ENCODE results near the gene PTGDS. TPM values are rescaled to one million over a fixed set of nuclear protein-coding genes. Genes with fewer than 3 reads are reported as not detected.
A peak's percentile ranks its signal among the peaks of the same experiment; 100 is the strongest.

PTGDS gene
- total RNA-seq, 1 donor from 2014 or later, result 225 TPM

GRCh38 chr9:136995772-136996311, 18.5 kb downstream of the PTGDS start:
- intact Hi-C loops (cut with DNase I), result no loop called here
- Histone ChIP-seq H3K27ac (peak overlapping the region; percentile 81), H3K27me3 (ENCODE audit: low read depth) (no peaks in the 10 kb centered on the region), H3K4me3 (peak overlapping the region; percentile 55), H3K4me1 (peaks cover 69% of the 10 kb centered on the region), H3K36me3 (peaks cover 16% of the 10 kb centered on the region), H3K9me3 (no peaks in the 10 kb centered on the region)
- TF ChIP-seq, protein P1, sequence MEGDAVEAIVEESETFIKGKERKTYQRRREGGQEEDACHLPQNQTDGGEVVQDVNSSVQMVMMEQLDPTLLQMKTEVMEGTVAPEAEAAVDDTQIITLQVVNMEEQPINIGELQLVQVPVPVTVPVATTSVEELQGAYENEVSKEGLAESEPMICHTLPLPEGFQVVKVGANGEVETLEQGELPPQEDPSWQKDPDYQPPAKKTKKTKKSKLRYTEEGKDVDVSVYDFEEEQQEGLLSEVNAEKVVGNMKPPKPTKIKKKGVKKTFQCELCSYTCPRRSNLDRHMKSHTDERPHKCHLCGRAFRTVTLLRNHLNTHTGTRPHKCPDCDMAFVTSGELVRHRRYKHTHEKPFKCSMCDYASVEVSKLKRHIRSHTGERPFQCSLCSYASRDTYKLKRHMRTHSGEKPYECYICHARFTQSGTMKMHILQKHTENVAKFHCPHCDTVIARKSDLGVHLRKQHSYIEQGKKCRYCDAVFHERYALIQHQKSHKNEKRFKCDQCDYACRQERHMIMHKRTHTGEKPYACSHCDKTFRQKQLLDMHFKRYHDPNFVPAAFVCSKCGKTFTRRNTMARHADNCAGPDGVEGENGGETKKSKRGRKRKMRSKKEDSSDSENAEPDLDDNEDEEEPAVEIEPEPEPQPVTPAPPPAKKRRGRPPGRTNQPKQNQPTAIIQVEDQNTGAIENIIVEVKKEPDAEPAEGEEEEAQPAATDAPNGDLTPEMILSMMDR (IDR thresholded peaks at IDR 0.05), result no peak
- DNase-seq (peak; percentile 90), ATAC-seq (peak; percentile 46 to 51)

DNA sequence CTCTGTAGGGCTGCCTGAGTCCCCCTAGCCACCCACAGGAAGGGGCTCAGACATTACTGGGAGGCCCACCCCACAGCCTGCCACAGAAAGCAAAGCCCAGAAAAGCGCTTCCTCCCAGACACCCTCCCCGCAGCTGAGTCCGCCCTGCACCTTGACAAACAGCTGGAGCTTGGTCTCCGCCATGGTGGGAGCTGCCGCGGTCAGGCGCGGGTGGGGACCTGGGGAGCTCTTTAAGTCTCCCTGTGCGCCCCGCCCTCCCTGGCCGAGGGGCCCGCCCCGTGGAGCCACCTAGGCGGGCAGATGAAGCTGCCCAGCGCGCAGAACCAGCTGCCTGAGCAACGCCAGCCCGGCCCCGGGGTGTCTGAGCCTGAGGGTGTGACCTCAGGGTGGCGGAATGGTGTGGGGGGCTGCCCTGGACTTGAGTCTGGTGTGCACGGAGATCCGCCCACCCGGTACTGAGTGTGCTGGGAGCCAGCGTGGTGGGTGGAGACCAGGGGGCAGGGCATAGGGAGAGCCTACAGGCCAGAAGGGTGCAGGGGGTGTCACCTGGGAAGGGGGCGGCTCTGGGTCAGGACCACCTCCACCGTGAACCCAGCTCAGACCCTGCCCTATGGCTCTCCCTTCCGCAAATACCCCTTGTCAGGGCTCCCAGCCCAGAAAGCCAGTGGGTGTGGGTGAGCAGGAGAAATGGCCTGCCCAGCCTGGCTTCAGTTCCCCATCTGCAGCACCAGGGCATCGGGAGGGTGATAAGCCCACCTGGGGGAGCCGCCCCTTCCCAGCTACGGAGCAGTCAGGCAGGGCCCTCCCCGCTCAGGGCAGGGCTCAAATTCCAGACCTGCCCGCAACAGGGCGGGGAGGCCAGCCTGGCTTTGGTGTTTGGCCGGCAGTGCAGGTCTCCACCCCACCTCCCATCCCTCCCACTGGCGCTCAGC, 19.3 kb downstream of the PTGDS start, which contains the start of gene CLIC3:
CLIC3 (minus strand) TSS at position 208 of the 932 bp plus-strand sequence; CDS start at position 183, 25 bp downstream.
- H3K27ac ChIP-seq, result peak within 1 kb of the TSS; percentile 81
- ATAC-seq (peak; percentile 52 to 68), DNase-seq (peak; percentile 84)
- peak within 1 kb of the TSS; percentile 55 for H3K4me3 ChIP-seq
- H3K36me3 ChIP-seq, result peaks cover 16% of the 10 kb centered on the region
- intact Hi-C loops (cut with DNase I), result no loop called here
- peaks cover 62% of the 10 kb centered on the region for H3K4me1 ChIP-seq
- no peaks in the 10 kb centered on the region for H3K9me3 ChIP-seq
- no peaks in the 10 kb centered on the region for H3K27me3 ChIP-seq (ENCODE audit: low read depth)
- TF ChIP-seq, protein P1 (IDR thresholded peaks at IDR 0.05), result no peak

DNA sequence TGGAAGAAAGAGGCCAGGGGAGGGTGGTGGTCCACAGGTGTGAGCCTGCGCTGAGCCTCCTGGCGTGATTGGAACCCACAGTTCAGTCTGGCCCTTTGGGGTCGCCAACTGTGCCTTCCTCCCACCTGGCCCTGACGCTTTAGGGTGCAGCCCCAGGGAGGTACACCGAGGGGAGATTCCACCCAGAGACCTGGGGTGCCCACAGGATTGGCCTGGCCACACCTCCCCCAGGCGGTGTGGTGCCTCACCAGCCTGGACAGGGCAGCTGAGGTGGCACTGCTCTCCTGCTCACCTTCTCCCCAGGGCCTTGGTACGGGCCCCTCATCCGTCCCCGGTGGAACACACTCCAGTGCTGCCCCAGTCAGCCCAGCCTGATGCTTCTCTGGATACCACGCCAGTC, 20.1 kb downstream of the PTGDS start:
- peak overlapping the region; percentile 55 for H3K4me3 ChIP-seq

DNA sequence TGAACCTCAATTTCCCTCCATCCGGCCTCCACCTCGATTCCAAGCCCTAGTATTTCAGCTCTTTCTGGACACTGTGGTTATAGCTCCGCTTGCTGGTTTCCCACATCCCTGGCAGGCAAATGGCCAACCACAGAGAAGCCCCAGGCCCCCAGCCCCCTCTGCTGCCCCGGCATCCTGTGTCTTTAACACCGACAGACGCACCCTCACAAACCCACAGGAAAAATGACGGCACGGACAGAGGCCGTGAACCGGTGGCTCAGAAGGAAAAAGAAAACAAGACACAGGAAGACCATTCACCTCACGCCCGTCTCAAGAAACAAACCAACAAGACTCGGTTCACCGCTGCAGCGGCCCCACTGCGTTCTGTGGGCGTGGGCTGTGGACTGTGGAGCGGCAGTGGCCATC, 20.5 kb downstream of the PTGDS start:
- DNase-seq (no peak), ATAC-seq (no peak)
- Histone ChIP-seq H3K36me3 (peaks cover 16% of the 10 kb centered on the region), H3K27me3 (ENCODE audit: low read depth) (no peaks in the 10 kb centered on the region), H3K9me3 (no peaks in the 10 kb centered on the region), H3K4me1 (peaks cover 58% of the 10 kb centered on the region), H3K4me3 (no peak overlapping the region), H3K27ac (peak overlapping the region; percentile 81)
- TF ChIP-seq, protein P1 (IDR thresholded peaks at IDR 0.05), result no peak
- intact Hi-C loops (cut with DNase I), result no loop called here

More for the DNA sequence above, 20.1 kb downstream of the PTGDS start:
- H3K36me3 ChIP-seq, result peaks cover 16% of the 10 kb centered on the region
- H3K27me3 ChIP-seq (ENCODE audit: low read depth), result no peaks in the 10 kb centered on the region
- TF ChIP-seq, protein P1 (IDR thresholded peaks at IDR 0.05), result no peak
- no peaks in the 10 kb centered on the region for H3K9me3 ChIP-seq
- DNase-seq, result no peak
- peak overlapping the region; percentile 81 for H3K27ac ChIP-seq
- intact Hi-C loops (cut with DNase I), result no loop called here
- ATAC-seq, result no peak
- peaks cover 62% of the 10 kb centered on the region for H3K4me1 ChIP-seq

DNA sequence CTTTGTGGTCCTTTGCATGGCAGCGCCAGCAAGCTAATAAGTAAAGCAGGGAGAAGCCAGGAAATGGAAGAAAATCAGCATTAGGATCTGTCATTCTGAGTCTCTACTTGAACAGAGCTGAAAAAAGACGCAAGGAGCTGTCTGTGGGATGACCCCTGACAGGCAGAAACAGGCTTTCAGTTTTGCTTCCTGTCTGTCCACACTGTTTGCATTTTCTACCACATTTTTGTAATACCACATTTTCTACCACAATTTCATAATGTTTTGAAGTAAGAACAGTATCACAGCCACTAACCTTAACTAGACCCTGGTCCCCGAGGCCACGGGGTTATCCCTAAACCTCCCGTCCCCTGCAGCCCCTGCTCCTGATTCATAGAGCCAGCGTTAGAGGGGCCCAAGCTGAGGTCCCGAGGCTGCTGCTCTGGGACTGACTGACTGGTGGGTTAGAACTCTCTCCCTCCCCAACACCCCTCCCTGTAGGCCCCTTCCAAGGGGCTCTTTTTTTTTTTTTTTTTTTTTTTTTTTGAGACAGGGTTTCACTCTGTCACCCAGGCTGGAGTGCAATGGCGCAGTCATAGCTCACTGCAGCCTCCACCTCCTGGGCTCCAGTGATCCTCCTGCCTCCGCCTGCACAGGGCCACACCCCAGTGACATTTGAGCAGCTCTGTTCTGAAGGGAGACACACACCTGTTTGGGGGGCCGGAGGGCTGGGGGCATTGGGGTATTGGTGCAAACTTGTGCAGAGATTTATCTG, 23.1 kb downstream of the PTGDS start:
- H3K27ac ChIP-seq, result peak overlapping the region; percentile 58
- no peak for DNase-seq

More for the DNA sequence above, 23.1 kb downstream of the PTGDS start:
- peak in 1 of 2 donors; percentile 6 for ATAC-seq
- TF ChIP-seq, protein P1 (IDR thresholded peaks at IDR 0.05), result no peak
- Histone ChIP-seq H3K27me3 (ENCODE audit: low read depth) (no peaks in the 10 kb centered on the region), H3K4me3 (no peak overlapping the region), H3K9me3 (no peaks in the 10 kb centered on the region), H3K4me1 (peaks cover 33% of the 10 kb centered on the region), H3K36me3 (no peaks in the 10 kb centered on the region)
- intact Hi-C loops (cut with DNase I), result no loop called here

All from lower lobe of right lung (tissue), 2 donors.